NCI-H1105 treated with DMSO at 0.1 percent for 48 hours (cell line): Measurements from ENCODE around the gene PIGL.
"Not testable (repeated sequence)": the region's sequence is repeated elsewhere in the genome, so short reads cannot be mapped to it uniquely, and the experiment has no call there.

Source experiments
- DNase-seq: peaks from one replicate; lab custom pipeline; 2025; lab: John Stamatoyannopoulos, UW

PIGL gene

DNA sequence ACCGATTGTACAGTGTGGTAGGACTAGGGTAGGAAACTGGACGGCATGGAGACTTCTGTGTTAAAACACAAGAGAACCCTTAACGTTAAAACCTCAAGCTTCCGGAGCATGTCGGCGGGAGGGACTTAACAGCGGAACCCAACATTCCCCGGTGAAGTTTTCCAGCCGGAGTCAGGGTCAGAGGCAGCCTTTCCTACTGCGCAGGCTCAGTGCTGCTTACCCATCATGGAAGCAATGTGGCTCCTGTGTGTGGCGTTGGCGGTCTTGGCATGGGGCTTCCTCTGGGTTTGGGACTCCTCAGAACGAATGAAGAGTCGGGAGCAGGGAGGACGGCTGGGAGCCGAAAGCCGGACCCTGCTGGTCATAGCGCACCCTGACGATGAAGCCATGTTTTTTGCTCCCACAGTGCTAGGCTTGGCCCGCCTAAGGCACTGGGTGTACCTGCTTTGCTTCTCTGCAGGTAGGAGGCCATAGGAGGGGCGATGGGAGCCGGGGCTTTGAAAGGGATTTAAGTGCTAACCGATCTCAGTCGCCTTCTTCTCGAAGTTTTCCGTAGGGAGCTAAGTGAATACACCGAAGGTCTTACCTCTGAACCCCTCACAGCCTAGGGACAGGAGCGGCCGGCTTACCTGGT, at the start of gene PIGL:
Gene PIGL, plus strand, starts transcription at position 209 of the 634 bp plus-strand sequence. Its CDS starts 17 bp downstream, at position 226.
- DNase-seq: peak; percentile 94

DNA sequence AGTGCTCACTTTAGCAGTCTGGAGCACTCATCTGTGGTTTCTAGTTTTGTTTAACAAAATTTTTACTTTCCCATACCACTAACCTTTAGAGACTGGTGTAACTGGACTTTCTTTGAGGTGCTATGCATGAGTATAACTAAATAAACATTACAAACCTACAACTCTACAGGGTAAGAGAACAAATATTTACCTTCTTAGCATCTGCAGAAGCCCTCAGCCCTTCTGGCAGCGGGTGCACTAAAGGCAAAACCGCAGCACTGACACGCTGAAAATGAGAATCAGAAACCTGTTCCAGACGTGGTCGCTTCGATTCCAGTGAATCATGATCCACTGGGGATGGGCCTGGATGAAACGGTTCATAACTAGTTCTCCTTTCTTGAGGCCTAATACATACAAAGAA, 45.4 kb upstream of the PIGL start:
- no peak for DNase-seq

DNA sequence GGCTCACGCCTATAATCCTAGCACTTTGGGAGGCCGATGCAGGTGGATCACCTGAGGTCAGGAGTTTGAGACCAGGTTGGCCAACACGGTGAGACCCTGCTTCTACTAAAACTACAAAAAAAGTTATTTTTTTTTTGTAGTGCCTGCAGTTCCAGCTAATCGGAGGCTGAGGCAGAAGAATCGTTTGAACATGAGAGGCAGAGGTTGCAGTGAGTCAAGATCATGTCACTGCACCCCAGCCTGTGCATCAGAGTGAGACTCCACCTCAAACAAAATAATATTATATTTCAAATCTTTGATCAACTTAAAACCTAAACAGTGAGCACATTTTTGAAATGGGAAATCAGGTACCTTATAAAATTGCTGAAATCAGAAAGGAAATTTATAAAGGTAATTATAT, 38.2 kb upstream of the PIGL start:
- DNase-seq: no peak

DNA sequence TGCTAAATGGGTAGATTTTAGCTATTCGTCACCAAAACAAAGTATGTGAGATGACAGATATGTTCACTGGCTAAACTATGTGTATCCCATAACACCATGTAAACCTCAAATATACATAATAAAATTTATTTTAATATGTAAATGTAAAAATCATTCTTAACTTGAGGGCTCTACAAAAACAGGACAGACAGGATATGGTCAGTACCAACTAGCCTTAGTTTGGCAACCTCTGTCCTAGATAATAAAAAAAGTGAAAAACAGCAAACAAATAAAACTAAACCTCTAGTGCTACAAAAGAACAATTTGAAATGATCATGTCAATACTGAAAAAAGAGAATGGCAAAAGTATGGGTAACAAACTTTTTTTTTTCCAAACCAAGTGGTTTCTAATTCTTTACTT, 35.4 kb upstream of the PIGL start:
- DNase-seq: no peak

DNA sequence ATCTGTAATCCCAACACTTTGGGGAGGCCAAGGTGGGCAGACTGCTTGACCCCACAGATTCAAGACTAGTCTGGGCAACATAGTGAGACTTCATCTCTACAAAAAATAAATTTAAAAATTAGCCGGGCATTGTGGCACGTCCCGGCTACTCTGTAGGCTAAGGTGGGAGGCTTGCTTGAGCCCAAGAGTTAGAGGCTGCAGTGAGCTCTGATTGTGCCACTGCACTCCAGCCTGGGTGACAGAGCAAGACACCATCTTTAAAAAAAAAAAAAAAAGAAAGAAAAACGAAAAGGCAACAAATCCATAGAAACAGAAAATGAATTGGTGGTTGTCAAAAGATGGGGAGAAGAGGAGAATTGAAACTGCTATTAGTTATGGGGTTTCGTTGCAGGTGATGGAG, 29.4 kb upstream of the PIGL start:
- DNase-seq: no peak

DNA sequence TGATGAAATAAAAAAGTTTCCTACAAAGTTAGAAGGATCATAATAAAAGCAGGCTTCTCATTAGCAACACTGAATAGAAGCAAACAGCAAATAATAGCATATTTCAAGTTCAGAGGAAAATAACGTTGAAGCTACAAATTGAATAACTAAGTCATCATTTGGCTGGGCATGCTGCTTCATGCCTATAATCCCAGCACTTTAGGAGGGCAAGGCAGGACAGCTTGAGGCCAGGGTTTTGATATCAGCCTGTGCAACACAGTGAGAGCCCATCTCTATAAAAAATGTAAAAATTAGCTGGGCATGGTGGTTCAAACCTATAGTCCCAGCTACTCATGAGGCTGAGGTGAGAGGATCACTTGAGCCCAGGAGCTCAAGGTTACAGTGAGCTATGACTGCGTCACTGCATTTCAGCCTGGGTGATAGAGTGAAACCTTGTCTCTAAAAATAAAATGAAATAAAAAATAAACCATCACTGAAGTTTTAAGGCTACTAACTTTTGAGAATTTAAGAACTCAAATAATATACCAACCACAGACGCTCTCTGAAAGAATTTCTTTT, 27.1 kb upstream of the PIGL start:
- no peak for DNase-seq

DNA sequence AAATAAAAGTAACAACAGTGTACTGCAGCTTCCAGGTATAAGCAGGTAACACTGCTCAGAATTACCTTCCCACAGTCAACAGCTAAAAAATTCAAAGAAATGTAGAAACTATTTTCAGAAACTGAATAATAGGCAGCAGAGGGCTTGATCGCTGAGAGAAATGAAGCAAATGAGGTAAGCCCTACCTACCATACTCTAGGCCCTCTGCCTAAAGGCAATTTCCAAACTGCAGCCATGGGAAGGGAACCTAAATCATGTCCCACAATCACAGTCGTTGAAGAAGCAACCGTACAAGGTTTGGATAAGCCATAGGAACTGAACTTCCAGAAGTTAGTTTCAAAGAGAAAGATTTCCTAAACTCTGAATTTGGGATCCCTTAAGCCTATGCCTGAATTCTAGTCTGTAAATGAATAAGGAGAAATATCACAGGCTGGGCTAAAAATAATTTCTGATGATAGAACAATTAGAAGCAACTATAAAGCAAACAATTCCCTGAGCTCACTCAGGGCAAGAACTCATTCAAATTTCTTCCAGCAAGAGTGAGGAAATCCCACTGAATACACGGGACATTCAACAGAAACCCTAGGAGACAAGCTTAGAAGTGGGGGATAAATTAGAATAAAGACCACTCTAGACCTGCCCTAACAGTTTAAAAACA, 26.2 kb upstream of the PIGL start:
- no peak for DNase-seq

DNA sequence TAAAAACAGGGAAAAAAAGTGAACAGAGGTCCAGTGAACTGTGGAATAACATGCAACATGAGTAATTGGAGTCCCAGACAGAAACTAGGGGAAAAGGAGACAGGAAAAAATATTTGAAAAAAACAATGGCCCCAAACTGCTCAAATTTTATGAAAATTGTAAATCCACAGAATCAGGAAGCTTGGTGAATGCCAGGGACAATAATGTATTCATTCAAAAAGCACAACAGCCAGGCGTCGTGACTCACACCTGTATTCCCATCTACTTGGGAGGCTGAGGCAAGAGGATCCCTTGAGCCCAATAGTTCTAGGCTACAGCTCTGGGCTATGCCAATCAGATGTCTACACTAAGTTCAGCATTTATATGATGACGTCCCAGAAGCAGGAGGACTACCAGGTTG, 25.4 kb upstream of the PIGL start:
- no peak for DNase-seq

DNA sequence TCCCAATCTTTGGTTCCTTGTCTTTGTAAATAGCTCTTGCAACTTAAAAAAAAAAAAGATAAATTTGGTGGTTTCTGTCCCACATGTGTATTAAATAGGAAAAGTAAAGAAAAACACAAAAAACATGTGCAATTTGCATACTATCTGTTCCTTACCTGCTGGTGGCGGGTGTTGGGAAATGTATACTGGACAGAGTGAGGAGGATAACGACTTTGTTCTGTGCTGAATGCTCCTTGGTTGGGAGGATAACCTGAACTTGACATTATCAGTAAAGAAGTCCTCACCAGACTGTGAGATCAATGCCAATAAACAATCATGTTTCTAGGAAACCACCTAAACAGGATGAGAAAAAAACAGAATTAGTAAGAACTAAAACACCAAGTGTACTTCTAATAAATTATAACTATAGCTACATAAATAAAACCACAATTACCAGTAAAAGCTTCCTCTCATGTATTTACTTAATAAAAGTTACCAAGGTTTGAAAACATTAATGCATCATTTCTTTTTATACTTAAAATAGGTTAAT, 22.6 kb upstream of the PIGL start:
- not testable (repeated sequence) for DNase-seq

DNA sequence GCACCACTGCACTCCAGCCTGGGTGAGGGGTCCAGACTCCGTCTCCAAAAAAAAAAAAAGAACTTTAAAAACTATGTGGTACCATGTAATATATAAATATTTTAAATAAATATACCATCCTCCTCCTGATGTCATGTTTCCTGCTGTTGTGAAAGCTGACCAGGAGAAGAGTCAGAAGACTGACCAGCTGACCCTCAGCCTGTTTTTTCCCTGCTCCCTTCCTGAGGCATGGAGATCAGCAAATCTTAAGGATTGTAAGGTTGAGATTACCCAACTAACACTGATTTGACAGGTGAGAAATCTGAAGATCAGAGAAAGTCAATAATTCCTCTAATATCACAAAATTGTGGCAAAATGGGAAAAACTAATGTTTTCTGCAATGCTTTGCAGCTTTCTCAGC, 19.7 kb upstream of the PIGL start:
- DNase-seq: no peak

DNA sequence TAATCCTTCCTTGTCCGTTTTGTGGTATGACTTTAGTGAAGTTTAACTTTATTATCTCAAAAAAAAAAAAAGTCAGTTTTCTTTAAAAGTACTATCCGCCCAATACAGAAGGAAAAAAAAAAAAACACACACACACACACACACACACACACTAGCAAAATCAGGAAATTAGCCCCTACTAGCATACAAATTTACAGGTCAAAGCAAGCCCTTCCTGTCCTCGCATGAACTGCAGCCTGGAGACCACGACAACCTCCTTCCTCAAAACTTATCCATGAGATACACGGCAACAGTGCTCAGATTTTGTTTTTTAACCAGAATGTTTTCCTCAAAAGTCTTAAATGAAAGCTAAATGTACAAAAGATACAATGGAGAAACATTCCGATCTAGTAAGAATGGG, 17.9 kb upstream of the PIGL start:
- no peak for DNase-seq

DNA sequence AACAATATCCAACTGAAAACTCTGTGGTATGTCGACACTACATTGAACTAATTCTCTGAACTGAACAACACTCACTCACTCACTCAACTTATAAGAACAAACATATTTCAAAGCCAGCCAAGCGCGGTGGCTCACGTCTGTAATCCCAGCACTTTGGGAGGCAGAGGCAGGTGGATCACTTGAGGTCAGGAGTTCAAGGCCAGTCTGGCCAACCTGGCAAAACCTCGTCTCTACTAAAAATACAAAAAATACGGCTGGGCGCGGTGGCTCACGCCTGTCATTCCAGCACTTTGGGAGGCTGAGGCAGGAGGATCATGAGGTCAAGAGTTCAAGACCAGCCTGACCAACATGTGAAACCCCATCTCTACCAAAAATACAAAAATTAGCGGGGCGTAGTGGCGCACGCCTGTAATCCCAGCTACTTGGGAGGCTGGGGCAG, 15.3 kb upstream of the PIGL start:
- not testable (repeated sequence) for DNase-seq

DNA sequence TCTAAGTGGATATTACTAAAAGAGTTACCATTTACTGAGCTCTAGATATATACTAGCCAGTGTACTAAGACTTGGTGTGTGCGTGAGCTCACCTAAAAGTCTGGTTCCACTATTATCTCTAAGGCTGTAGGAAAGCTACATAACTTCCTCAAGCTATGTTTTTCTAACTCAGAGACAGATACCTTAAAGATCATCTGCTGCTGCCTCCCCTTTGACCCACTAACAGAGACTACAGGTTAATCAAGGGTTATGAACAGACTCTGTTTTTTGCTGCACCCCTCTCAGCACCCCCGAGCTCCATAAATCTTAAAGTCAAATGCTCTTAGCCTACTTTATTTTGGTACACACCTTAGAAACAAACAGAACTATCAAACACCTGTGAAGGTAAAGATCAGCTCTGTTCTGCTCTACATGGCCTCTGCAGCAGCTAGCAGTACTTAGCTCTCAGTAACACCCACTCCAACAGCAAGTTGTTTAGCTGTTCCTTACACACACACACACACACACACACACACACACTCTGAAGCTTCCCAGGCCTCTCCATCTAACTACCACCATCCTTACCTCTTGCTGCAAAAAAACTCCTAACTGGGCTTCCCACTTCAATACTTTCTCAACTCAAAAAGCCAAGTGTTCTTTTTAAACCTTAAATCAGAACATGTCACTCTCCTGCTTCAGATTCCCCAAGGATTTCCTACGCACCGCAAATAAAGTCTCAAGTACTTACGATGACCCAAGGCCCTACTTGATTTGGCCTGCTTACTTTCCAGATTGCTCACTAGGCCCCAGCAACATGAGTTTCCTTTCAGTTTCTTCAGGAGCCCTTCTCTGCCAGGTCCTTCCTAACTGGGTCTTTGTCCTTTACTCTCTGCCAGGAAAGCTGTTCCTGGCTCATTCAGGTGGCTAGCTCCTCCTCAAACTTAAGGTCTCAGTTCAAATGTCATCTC, 14.2 kb upstream of the PIGL start:
- DNase-seq: not testable (repeated sequence)

DNA sequence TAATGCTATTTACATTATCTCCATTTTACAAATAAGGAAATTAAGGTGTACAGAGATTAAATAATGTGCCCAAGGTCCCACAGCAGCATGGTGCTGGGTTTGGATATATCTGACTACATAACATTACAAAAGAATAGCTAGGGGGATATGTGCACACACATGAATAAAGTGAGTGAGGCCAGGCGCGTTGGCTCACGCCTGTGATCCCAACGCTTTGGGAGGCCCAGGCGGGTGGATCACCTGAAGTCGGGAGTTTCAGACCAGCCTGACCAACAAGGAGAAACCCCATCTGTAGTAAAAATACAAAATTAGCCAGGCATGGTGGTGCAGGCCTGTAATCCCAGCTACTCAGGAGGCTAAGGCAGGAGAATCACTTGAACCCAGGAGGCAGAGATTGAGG, 12.2 kb upstream of the PIGL start:
- DNase-seq: not testable (repeated sequence)

DNA sequence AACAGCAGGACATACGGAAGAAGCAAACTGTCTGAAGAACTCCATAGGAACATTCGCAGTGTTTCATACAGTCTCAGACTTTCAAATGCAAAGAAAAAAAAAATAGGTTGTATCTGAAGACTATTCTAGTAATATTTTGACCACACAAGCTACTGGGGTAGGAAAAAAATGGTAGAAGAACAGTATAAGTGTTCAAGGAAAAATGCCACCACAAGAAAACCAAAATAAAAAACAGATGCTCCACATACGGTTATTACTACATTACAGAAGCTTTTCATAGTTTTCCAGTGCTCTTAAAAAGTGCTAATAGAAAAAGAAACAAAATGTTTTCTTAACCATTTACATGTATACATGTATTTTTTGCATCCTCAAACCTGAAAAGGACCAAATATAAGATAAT, 5.4 kb upstream of the PIGL start:
- DNase-seq: no peak

DNA sequence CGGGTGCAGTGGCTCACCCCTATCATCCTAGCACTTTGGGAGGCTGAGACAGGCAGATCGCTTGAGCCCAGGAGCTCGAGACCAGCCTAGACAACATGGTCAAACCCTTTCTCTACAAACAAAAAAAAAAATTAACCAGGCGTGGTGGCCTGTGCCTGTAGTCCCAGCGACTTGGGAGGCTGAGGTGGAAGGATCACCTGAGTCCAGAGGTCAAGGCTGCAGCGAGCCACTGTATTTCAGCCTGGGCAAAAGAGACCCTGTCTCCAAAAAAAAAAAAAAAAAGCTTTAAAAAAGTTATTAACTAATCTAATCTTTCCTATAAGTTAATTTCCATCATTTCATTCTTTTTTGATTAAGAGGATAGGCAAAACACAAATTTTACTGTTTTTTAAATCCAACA, 4.2 kb upstream of the PIGL start:
- DNase-seq: no peak

DNA sequence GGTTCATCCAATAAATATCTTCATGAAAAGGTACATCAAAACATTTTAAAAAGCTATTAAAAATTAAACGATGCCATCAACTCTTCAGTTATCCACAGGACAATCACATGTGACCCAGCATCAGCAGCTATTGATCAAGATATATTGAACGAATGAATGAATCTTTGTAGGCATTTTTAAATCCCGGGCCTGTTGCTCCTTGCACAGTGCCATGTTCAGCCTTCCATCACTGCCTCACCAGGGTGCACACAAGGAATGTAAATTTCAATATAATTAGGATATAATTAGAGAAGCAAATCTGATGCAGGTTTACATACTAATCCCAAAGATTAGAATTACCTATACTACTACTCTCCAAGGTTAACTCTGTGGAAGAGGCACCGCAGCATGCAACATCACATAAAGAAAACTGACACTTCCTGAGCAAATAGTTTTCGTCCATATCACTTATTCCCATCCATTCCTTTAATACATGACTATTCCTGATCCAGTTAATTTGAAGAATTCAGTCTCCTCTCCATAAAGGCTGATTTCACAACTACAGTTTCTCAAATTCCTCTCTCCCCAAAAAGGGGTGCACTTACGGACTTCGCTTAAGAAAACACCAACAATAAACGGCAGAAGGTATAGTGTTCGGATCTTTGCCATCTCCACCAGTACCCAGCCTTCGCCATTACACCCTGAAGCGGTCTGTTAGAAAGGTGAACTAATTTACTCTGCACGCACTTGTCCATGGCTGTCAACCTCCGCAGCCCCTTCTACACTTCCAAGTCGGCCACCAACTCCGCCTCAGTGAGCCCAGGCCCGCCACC, 2.6 kb upstream of the PIGL start:
- DNase-seq: peak; percentile 61

DNA sequence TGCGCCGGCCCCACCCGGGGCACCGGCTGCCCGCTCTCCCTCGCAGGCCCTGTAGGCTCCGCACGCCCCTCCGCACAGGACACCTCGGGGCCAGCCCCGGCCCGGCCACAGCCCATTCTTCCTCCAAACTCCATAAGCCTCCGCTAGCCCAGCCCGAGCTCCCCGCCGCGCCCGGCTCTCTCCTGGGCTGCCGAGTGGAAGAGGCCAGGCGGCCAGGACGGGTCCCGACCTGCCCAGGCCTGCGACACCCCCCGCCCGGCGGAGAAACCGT, 2.1 kb upstream of the PIGL start:
- DNase-seq: peak; percentile 63

DNA sequence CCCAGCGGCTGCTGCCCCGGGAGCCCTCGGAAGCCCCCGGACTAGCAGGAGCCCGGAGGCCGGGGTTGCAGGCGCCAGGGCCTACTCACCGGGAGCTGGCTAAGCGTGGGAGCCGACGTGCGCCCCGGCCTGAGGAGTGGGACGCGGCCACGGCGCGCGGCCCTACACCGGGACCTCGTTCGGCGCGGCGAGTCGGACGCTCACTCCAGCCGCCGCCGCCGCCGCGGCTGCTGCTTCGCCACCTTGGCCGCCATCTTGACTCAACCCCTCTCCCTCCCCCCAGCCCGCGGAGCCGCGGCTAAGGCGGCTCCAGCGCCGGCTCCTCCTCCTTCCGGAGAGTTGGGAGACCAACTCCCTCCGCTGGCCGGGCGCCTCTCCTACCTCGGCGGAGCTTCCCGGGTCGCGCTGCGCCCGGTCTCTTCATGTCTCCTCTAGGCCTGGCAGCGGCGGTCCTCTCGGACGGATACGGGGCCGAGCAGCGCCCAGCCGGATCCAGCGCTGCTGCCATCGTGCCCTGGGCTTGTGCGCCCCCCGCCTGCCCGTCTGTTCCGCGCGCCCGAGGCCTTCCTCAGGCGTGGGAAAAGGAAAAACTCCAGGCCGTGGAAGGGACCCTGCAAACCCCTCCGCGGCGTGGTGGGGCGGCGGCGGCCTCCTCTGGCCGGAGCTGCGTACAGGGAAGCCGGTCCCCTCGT, 1.6 kb upstream of the PIGL start, which contains the start of gene NCOR1:
Gene NCOR1, minus strand, starts transcription at position 262 of the 692 bp plus-strand sequence. CDS start 20,965 bp downstream, outside the sequence.
- peak; percentile 91 for DNase-seq

DNA sequence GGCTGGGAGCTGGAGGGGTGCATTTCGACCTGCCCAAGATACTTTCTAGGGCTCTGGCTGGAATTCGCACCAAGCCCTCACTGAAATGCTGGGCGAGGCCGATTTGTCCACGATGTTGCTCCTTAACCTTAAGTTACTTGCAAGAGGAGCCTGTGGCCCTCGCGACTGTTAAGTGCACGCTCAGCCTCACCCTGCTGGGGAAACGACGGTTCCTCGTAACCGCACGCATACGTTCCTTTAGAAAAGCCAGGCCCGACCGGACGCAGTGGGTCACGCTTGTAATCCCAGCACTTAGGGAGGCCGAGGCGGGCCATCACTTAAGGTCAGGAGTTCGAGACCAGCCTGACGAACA, 1.1 kb upstream of the PIGL start:
- DNase-seq: no peak
